GDM1 (cell line): ENCODE results near the gene FAM186B.
"Not testable (repeated sequence)": the region's sequence is repeated elsewhere in the genome, so short reads cannot be mapped to it uniquely, and the experiment has no call there.

Experiments
- DNase-seq: peaks from one replicate; lab custom pipeline; 2025; lab: John Stamatoyannopoulos, UW

The FAM186B gene

GRCh38 chr12:49635656-49636055 lies 30.2 kb upstream of the FAM186B start:
- DNase-seq, result no peak

DNA sequence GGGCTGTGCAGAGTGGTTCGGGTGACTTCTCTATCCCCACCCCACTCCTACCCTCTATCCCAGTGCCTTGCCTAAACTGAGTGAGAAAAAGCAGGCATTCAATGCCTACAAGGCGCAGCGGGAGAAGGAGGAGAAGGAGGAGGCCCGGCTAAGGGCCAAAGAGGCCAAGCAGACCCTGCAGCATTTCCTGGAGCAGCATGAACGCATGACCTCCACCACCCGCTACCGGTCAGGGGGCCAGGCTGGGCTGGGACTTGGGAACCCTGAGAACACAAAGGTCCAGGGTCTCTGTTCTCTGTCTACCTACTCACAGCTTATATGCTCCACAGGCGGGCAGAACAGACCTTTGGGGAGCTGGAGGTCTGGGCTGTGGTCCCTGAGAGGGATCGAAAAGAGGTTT lies 29.6 kb upstream of the FAM186B start:
- no peak for DNase-seq

GRCh38 chr12:49633703-49634345 lies 28.4 kb upstream of the FAM186B start:
- no peak for DNase-seq

DNA sequence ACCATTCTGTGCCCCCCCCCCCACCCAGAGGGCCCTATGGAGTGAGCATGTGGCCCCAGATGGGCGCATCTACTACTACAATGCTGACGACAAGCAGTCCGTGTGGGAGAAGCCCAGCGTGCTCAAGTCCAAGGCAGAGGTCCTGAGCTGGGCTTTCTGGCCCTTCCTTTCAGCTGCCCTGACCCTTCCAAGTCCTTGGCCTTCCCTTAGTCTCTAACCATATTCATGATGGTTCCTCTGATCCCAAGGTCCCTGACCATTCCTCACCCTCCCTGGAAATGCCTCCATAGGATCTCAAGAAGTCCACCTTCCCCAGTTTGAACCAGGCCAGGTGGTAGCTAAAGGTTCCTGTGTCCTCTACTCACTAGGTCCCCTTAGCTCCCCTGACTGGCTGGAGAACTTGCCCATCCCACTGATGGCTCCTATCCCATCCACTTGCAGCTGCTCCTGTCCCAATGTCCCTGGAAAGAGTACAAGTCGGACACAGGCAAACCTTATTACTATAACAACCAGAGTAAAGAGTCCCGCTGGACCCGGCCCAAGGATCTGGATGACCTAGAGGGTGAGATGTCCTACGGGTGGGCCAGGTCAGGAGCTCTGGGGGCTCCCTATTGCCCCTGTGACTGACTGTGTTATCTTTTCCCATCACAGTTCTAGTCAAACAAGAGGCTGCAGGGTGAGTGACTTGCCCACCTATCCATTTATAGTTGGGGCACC lies 27.7 kb upstream of the FAM186B start:
- no peak for DNase-seq

GRCh38 chr12:49632401-49632800 lies 27.0 kb upstream of the FAM186B start:
- DNase-seq, result no peak

DNA sequence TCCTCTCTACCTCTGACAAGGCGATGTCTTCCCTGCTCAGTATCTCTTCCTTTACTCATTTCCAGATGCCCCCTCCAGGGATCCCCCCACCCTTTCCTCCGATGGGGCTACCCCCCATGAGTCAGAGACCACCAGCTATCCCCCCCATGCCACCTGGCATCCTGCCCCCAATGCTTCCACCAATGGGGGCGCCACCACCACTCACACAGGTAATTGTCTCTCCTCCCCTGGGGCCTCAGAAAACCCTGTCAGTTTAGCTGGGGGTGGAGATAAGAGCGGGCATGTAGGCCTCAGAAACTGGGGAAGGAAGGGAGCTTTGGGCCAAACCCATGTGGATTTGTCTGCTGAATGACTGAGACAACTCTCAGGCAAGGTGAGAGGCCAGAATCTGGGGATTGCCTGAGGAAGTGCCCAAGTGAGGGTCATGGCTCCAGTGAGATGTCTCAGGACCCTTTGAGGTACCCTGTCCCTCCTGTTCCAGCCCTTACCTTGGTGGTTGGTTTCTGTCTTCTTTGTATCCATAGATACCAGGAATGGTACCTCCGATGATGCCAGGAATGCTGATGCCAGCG lies 26.0 kb upstream of the FAM186B start:
- no peak for DNase-seq

GRCh38 chr12:49627752-49628360 lies 22.4 kb upstream of the FAM186B start:
- DNase-seq, result no peak

- no peak for DNase-seq
These were observed 21.4 kb upstream of the FAM186B start for GRCh38 chr12:49626836-49627235.

DNA sequence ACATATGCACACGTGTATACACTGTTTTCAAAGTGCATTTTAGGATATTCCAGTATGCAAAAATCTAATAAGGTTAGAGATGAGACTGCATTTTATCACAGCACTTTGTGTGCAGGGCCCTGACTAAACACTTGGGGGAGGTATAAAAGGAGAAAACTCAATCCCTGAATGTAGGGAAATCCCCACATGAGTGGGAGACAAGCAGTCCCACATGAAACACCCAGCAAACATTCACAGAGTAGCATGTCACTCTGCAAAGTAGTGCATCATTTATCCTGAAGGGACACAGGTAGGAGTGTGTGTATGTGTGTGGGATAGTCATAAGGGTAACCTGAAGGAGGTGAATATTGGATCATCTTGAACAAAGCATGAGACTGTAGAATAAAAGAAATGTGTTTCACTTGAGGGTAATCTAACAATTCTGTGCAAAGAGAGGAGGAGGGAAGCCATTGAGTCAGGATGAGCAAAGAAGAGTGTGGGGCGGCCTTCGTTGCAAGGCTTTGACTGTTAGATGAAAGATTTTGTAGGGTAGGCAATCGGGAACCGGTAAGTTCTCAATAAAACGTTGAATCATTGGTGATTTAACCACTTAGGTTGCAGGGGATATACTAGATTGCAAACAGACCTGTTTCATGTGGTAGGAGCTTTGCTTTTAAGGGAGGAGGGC lies 20.9 kb upstream of the FAM186B start:
- no peak for DNase-seq

GRCh38 chr12:49624921-49625577 lies 19.6 kb upstream of the FAM186B start:
- DNase-seq, result no peak

DNA sequence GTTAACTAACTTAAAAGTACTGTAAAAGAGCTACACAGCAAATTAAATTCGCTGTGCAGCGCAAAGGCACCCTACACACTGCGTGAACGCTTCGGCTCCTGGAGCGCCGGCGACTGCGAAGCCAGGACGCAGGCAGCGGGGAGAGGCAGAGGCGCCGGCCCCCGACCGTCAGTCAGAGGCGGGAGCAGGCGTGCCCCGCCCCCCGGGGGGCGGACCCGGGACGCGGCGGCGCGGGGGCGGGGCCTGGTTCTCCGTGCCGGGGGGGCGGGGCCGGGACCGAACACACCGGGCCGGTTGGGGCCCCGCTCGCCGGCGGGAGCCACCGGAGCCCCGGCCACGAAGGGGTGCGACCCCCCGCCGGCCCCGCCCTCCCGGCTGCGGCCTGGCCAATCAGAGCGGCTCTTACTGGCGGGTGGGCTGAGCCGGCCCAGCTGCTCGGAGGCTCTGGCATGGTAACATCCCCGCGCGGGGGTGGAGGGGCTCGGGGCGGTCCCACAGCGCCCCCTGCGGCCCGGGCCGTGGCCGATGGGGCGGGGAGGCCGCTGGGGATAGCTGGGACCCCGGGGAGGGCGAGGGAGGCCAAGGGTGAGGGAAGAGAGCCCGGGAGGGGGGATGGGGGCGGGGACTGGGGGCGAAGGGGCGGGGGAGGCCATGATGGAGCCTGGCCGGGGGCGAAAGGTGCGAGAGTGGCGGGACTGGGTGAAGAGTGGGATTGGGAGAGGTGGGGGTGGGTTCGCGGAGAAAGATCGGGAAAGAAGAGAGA lies 17.9 kb upstream of the FAM186B start, which contains the start of gene PRPF40B:
Gene PRPF40B, plus strand, starts transcription at position 420 of the 763 bp plus-strand sequence. Its CDS starts 30 bp downstream, at position 450.
- peak; percentile 82 for DNase-seq

- DNase-seq, result no peak
These were observed 17.2 kb upstream of the FAM186B start for GRCh38 chr12:49622501-49623141.

- DNase-seq, result no peak
These were observed 16.4 kb upstream of the FAM186B start for GRCh38 chr12:49621651-49622500.

DNA sequence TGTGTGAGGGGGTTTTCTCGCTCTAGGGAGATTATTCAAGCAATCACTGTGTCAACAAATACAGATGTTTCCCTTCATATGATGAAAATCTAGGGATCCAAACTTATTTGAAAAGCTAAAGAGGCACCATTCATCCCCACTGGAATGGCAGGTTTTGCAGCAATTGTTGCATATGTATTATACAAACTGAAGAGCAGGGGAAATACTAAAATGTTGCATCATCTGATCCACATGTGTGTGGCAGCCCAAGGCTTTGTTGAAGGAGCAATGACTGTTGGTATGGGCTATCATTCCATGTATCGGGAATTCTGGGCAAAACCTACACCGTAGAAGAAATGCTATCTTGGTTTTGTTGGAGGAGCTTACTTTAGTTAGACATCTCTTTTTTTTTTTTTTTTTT lies 13.8 kb upstream of the FAM186B start:
- no peak for DNase-seq

GRCh38 chr12:49618576-49618975 lies 13.1 kb upstream of the FAM186B start:
- no peak for DNase-seq

GRCh38 chr12:49616533-49617219 lies 11.2 kb upstream of the FAM186B start:
- no peak for DNase-seq

DNA sequence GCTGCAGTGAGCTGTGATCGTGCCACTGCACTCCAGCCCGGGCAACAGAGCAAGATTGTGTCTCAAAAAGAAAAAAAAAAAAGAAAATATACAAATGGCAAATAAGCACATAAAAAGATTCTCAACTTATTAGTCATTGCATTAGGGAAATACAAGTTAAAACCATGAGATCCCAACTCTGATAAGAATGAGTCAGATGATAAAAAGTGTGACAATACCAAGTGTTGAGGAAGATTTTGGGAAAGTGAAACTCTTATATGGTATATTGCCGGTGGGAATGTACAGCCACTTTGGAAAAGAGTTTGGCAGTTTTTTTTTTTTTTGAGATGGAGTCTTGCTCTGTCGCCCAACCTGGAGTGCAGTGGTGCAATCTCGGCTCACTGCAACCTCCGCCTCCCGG lies 10.3 kb upstream of the FAM186B start:
- DNase-seq, result no peak

GRCh38 chr12:49612210-49612609 lies 6.8 kb upstream of the FAM186B start:
- DNase-seq, result no peak

DNA sequence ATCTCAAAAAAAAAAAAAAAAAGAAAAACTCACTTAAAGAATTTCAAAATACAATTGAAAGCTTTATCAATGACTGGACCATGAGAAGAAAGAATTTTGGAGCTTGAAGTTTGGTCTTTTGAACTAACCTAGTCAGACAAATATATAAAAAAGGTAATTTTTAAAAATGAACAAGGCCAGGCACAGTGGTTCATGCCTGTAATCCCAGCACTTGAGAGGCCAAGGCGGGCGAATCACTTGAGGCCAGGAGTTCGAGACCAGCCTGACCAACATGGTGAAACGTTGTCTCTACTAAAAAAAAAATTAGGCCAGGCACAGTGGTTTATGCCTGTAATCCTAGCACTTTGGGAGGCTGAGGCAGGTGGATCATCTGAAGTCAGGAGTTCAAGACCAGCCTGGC lies 5.3 kb upstream of the FAM186B start:
- not testable (repeated sequence) for DNase-seq
